HG03108 (cell line): ENCODE measurements around the gene FNDC3A.

ENCODE experiments used
- ATAC-seq: cut with Tn5 transposase; IDR thresholded peaks from one replicate; pipeline ENCODE4 v1.9.1; 2021; ENCODE audit warnings: moderate library complexity; ENCODE audit not compliant: unreplicated experiment

FNDC3A gene

DNA sequence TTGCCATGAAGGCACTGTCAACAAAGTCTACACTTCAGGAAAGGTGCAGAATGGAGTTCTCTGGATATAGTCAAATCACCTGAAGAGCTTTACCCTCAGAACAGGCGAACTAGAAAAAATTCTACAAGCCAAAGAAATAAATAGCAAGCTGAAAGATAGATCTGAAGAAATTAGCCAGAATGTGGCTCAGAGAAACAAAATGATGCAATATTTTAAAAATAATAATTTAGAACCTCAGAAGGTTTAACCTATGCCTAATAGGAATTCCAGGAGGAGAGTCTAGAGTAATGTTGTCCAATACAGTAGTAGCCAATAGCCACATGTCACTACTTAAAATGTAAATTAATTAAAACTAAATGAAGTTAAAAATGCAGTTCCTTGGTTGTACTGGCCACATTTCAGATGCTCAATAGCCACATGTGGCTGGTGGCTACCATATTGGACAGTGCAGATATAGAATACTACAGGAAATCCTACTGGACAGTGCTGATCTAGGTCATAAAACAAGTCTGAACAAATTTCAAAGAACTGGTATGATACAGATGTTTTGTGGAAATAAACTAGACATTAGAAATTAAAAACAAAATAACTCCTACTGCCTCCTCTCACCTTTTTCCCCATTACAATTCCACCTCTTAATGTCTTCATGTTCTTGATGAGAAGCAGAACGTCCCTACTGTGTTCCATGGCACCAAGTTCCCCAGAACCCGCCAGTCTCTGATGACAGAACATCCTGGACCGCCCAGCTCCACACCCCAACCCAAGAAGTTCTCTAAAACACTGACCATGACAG, 271.3 kb downstream of the FNDC3A start:
- ATAC-seq: peak; percentile 27

DNA sequence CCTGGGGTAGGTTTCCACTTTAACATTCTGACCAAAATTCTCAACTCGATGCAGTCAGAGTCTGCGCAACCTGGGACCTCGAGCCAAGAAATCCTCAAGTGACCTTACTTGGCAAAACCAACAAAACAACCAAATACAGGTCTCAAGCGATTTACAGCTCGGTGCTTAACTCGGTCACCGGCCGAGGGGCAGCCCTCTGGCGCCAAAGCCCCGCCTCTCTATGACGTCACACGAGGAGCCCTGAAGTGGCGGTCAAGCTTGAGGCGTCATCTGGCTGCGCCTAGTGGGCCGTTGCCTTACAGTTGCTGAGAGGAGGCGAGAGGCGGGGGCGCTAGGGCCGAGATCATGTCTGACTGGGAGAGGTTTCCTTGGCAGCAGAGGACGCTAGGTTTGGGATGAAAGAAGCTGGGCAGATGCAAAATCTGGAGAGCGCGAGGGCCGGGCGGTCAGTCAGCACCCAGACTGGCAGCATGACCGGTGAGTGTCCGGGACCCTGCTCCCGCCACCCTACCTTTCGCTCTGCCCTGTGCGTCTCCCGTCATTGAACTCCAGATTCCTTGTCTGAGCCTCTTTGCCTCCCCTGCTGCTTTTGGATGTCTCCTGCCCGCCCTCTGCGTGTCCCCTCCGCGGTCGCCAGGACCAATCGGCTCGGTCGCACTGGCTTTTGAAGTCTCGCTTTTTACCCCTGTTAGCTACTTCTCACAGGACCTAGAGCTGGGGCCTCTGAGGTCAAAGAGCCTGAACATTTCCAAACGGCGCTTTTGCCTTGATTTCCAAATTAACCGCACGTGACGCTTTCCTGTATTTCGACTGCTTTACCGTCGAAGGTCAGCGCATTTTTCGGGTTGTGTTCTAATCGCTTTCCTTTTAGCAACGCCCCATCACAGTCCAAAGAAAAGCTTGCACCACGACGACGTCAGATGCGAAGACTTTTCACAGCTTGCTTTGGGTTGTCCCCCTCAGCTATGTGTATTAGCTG, 272.2 kb downstream of the FNDC3A start, which contains the start of gene CDADC1:
TSS of gene CDADC1 (plus strand) at position 283 of the 979 bp plus-strand sequence. CDS start at position 396, 113 bp downstream.
- peak; percentile 94 for ATAC-seq

DNA sequence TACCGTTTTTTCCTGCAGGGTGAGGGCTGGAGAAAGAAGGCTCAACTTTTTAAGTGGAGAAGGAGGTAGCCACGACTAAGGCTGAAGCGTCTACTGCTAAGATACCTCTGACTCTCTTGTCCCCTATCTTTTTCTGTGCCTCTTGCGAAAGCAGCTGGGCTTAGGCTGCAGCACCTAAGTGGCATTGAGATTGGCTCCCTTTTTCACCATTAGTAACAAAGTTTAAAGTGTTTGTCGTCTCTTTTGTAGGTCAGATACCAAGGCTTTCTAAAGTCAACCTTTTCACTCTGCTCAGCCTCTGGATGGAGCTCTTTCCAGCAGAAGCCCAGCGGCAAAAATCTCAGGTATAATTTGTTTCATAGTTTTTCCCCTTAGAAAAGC, 272.9 kb downstream of the FNDC3A start:
- no peak for ATAC-seq

DNA sequence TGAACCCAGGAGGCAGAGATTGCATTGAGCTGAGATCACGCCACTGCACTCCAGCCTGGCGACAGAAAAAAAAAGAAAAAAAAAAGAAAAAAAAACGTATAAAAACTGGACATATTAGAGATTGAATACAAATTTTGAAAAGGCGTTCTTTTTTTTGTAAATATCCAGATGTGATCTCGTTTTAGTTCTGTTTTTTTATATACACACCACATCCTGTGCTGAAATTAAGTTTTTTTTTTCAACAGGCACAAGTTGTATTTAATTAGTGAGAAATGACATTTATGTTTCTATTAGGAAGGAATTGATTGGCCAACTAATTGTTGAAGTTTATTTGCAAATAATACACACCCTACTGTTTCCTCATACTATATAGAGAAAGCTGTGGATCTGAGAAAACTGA, 275.6 kb downstream of the FNDC3A start:
- ATAC-seq: no peak

DNA sequence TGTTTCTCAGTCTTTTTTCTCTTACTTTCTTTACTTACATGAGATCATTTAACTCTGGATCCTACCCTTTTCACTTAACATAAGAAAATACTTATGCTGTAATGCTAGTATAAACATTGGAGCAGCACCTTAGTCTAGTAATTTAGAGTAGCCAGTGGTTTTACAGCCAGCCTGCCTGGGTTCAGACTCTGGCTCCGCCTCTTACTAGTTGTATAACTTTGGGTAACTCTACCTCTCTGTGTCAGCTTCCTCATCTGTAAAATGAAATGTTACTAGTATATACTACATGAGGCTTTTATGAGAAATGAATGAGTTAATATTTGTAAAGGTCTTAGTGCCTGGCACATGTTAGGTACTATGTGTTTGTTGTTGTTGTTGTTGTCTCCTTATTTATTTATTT, 277.6 kb downstream of the FNDC3A start:
- ATAC-seq: no peak

DNA sequence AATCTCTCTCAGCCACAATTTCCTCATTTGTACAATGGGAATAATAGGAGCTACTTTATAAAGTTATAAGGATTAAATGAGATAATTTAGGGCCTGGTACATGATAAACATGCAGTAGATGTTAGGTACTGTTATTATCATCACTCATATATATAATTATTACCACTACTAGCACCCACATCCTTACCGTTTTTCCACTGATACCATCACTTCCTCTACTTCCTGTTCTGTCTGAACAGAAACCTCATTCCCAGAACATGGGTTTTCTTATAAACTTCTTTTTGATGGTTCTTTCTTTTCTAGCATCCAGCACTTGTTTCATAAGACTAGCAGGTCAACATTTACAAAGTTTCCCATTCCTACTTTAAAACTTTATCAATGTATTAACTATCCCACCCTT, 278.3 kb downstream of the FNDC3A start:
- ATAC-seq: no peak

DNA sequence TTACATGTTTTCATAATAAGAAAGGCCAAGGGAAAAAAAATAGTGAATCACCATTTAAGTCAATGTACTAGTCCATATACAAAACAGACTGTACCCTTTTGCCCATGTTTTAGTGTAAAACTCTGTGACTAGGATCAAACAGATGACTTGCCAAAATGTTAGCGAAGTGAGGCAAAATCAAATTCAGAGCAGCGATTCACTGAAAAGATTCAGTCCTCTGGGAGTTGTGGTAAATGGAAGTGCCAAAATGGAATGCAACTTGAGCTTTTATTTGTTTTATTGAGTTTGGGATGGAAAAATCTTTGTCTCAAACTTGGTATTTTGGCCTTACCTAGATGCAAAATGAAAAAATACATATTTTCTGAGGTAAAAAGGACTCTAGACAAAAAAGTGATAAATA, 281.1 kb downstream of the FNDC3A start:
- ATAC-seq: no peak

DNA sequence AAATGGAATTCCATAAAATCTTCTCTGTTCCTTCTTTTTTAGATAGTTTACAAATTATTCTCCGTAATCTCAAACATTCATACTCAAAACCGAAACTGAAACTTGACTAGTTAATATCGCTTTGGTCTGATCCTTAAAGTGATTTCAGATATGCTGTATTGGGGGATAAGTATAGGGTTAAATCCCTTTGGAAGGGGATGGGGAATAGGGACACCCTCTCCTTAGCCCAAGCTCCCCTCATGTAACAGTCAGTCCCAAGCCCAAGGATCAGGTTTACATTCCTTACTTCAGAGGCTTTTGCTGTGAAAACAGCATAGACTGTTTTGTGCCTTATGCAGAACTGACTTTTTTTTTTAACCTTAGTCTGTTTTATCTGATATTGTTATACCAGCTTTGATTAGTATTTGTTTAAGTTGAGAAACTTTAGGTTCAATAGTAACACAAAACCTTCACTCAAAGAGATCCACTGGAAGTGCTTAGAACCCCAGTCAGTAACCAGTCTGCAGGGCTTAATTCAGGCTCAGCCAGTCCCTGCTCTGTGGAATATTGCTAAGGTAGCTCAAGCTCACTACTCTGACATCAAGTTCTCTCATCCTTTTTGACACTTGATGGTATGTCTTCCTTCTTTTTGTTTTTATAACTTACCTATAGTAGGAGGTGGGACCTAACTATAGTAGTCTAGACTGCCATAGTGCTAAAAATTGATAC, 282.5 kb downstream of the FNDC3A start:
- no peak for ATAC-seq
